HG02610 (cell line): ENCODE data around the gene NT5C1B.
"Not testable (repeated sequence)": the region's sequence is repeated elsewhere in the genome, so short reads cannot be mapped to it uniquely, and the experiment has no call there.

Experiments
- ATAC-seq: cut with Tn5 transposase; IDR thresholded peaks from one replicate; pipeline ENCODE4 v1.9.1; 2021; ENCODE audit warnings: mild to moderate bottlenecking, moderate library complexity; ENCODE audit not compliant: unreplicated experiment

NT5C1B gene

GRCh38 chr2:18589354-18589753, at the start of gene NT5C1B:
Gene NT5C1B (minus strand): TSS chr2:18589569. CDS start chr2:18589468, 101 bp downstream.
- ATAC-seq = no peak

- no peak for ATAC-seq
Observed at GRCh38 chr2:18637196-18637595, 47.8 kb upstream of the NT5C1B start.

- not testable (repeated sequence) for ATAC-seq
Observed at GRCh38 chr2:18632699-18633098, 43.3 kb upstream of the NT5C1B start.

GRCh38 chr2:18630941-18631340, 41.6 kb upstream of the NT5C1B start:
- no peak for ATAC-seq

- ATAC-seq = no peak
Observed at GRCh38 chr2:18630541-18630940, 41.2 kb upstream of the NT5C1B start.

- no peak for ATAC-seq
Observed at GRCh38 chr2:18630101-18630500, 40.7 kb upstream of the NT5C1B start.

DNA sequence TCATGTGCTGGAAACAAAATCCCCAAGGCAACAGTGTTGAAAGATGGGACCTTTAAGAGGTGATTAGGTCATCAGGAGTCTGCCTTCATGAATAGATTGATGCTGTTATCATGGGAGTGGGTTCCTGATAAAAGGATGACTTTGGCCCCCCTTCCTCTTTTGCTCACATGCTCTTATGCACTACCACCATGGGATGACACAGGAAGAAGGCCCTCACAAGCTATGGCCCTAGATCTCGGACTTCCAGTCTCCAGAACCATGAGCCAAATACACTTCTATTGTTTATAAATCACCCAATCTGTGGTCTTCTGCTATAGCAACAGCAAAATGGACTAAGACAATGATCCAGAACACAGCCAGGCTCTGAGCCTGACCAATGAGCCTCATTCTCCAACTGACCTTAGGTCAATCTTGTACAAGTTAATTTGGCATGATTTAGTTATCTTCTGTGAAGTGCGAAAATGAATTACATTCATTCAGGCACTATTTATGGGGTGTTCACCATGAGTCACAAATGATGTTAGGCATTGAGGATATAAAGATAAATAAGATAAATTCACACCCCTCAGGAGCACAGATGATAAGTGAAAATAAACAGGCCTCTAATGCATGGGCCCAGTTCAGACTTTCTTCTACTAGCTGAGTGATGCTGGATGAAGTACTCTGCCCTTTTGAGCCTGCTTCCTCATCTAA, 37.7 kb upstream of the NT5C1B start:
- no peak for ATAC-seq

DNA sequence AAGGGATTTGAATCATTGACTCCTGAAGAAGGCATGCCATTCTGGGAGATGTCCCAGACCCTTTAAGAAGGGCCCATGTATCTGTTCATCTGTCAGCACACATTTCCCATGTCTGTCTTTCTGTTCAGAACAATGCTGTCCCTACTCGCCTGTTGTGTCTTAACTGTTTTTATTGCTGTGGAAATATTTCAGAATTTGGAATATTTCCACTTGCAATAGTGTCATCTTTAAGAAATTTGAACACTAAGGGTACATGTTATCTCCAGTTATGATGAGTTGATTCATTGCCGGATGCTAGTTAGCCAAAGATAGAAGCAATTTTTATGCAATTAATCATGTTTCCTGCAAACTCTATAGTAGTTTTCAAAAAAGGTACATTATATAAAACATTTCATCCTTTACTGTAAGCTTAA, 36.9 kb upstream of the NT5C1B start:
- no peak for ATAC-seq

- ATAC-seq = no peak
Observed at GRCh38 chr2:18625563-18625962, 36.2 kb upstream of the NT5C1B start.

GRCh38 chr2:18623782-18624181, 34.4 kb upstream of the NT5C1B start:
- no peak for ATAC-seq

- ATAC-seq = no peak
Observed at GRCh38 chr2:18620867-18621632, 31.7 kb upstream of the NT5C1B start.

GRCh38 chr2:18619091-18619490, 29.7 kb upstream of the NT5C1B start:
- no peak for ATAC-seq

GRCh38 chr2:18614041-18614440, 24.7 kb upstream of the NT5C1B start:
- no peak for ATAC-seq

DNA sequence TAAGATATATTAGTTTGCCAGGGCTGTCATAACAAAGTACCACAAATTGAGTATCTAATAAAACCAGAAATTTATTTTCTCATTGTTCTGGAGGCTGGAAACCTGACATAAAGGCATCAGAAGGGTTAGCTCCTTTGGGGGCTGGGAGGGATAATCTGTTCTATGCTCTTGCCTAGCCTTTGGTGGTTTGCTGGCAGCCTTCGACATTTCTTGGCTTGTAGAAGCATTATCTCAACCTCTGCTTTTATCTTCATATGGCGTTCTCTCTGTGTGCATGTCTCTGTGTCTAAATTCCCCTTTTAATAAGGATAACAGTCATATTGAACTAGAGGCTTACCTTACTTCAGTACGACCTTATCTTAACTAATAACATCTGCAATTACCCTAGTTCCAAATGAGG, 22.8 kb upstream of the NT5C1B start:
- no peak for ATAC-seq

DNA sequence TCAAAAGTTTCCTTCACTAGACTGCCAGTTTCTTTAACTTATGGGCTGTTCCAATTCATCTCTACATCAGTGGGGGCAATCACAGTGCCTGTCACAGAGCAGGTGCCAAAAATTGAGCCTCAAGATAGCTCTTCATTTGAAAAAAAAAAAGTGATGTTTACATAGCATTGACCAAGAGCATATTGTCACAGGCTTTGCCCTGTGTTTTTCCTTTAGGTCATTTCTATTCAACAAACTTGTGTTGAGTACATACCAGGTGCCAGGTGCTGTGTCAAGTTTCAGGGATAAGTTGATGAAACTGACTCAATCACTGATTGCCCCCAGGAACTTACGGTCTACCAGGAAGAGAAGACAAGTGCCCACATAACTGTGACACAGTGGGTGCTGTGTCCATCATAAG, 22.2 kb upstream of the NT5C1B start:
- no peak for ATAC-seq

- ATAC-seq = no peak
Observed at GRCh38 chr2:18611184-18611583, 21.8 kb upstream of the NT5C1B start.

- no peak for ATAC-seq
Observed at GRCh38 chr2:18610651-18611050, 21.3 kb upstream of the NT5C1B start.

- ATAC-seq = no peak
Observed at GRCh38 chr2:18610090-18610489, 20.7 kb upstream of the NT5C1B start.

GRCh38 chr2:18605115-18605514, 15.7 kb upstream of the NT5C1B start:
- ATAC-seq = peak; percentile 60

- no peak for ATAC-seq
Observed at GRCh38 chr2:18604531-18604885, 15.1 kb upstream of the NT5C1B start.

DNA sequence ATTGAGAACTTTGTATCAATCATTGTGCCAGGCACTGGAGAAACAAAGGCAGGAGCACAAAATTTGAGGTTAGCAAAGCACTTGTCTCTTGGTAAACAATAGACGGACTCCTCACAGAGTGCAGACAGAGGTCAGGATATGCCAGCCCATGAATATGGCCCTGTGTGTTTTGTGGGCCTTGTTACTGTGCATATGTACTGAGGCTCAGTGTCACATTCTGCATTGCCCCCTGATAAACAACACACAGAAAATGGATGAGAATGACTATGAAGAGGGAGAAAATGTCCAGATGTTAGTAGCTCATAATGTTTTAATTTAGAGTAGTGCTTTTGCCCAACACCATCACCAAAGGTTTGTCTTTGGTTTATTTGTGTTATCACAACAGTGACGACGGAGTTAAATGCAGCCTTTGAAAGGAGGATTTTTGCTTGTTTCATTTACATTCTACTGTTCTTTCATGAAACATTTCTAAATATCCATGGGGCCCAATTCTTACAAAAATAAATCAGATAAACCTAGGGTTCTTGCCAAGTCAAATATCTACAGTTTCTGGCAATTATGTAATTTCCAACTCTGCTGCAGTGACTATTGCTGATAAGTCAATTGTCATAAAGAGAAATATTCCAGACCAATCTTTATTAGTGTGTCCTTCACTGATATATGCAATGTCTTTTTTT, 14.6 kb upstream of the NT5C1B start:
- ATAC-seq = no peak

GRCh38 chr2:18602298-18602697, 12.9 kb upstream of the NT5C1B start:
- ATAC-seq = no peak
